Fibroblast of mammary gland (primary cell): ENCODE data around the gene VEZT.
"Not testable (repeated sequence)": the region's sequence is repeated elsewhere in the genome, so short reads cannot be mapped to it uniquely, and the experiment has no call there.

Experiments used
- DNase-seq: peaks from one replicate; pipeline ENCODE4 v3.0.0-alpha.2; 2010; ENCODE audit warnings: low read depth
- H3K4me3 ChIP-seq: 2 replicates; pipeline ENCODE4 v1.5.1; 2011; ENCODE audit warnings: low read depth, mild to moderate bottlenecking, low read length, moderate library complexity; ENCODE audit not compliant: control insufficient read depth
- CTCF ChIP-seq: conservative IDR thresholded peaks from 2 replicates; pipeline ENCODE4 v1.5.1; 2011; ENCODE audit warnings: low read depth, low read length, inconsistent platforms; ENCODE audit not compliant: control insufficient read depth, insufficient read depth

VEZT gene

DNA sequence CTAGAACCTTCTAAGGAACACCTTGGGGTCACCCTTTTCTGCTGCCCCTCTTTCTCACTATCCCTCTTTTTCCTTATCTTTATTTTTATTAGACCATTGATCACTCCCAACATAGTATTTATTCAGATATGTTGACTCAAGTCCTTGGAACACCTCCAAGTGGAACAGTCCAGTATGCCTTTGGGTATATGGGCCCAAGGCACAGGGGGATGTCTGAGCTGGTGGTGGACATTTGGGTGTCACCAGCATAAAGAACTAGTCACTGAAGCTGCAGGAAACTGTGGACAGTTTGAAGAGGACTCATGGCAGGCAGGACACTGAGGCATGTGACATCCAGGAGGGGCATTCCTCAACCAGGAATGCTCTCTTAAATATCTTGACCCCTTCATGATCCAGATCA, 105.6 kb downstream of the VEZT start:
- DNase-seq: peak; percentile 30
- TF ChIP-seq CTCF: no peak
- no peak overlapping the region for H3K4me3 ChIP-seq

DNA sequence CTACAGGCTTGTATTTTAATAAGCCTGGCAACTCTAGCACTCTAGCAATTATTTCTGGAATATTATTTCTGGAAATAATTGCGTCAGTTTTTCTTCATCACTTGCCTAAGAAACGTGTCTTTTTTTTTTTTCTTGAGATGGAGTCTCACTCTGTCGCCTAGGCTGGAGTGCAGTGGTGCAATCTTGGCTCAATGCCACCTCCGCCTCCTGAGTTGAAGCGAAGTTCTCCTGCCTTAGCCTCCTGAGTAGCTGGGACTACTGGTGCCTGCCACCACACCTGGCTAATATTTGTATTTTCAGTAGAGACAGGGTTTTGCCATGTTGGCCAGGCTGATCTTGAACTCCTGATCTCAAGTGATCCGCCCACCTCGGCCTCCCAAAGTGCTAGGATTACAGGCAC, 106.6 kb downstream of the VEZT start:
- not testable (repeated sequence) for DNase-seq, H3K4me3 ChIP-seq

GRCh38 chr12:95325501-95325900, 107.9 kb downstream of the VEZT start:
- DNase-seq: no peak
- H3K4me3 ChIP-seq: no peak overlapping the region
- TF ChIP-seq CTCF: no peak

DNA sequence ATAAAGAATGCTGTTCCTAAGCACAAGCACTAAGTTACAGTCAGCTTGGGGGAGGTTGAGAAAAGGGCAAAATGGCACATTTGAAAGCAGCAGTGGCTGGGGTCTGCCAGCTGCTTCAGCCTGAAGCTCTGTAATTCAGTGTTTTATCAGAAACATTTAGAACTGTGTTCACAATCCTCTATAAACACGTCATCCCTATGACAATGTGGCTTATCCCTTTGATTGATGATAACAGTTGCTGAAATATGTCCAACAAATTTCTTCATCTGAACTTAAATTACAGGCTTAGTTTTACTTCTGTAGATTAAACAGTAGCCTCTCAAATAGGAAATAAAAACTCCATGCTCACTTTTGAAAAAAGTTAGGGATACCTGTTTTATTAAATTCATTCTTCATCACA, 108.8 kb downstream of the VEZT start:
- TF ChIP-seq CTCF: no peak
- DNase-seq: peak; percentile 69
- H3K4me3 ChIP-seq: no peak overlapping the region

- H3K4me3 ChIP-seq: no peak overlapping the region
- DNase-seq: no peak
- no peak for TF ChIP-seq CTCF
Observed at GRCh38 chr12:95326855-95327254, 109.2 kb downstream of the VEZT start.

DNA sequence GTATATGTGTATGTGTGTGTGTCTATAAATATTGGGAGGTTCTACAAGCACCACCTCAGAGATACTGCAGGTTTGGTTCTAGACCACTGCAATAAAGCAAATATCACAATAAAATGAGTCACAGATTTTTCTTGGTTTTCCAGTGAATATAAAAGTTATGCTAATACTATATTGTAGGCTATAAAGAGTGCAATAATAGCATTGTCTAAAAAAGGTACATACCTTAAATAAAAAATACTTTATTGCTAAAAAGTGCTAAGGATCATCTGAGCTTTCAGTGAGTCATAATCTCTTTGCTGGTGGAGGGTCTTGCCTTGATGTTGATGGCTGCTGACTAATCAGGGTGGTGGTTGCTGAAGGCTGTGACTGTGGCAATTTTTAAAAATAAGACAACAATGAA, 111.1 kb downstream of the VEZT start:
- TF ChIP-seq CTCF: no peak
- no peak for DNase-seq
- H3K4me3 ChIP-seq: no peak overlapping the region

- DNase-seq: peak; percentile 48
- H3K4me3 ChIP-seq: no peak overlapping the region
- TF ChIP-seq CTCF: no peak
Observed at GRCh38 chr12:95335948-95336347, 118.3 kb downstream of the VEZT start.
